ENCODE results near the gene SUSD2. TPM values are rescaled to one million over a fixed set of nuclear protein-coding genes. Genes with fewer than 3 reads are reported as not detected.

The SUSD2 gene
- total RNA-seq, 1 donor from 2014 or later, result 0.79 TPM

- Mint-ChIP-seq H3K4me1 (ENCODE audit: low read depth) (peaks cover 8% of the 10 kb centered on the region), H3K9me3 (ENCODE audit: low read depth) (no peaks in the 10 kb centered on the region), H3K27me3 (peaks cover 13% of the 10 kb centered on the region), H3K27ac (no peak overlapping the region), H3K36me3 (ENCODE audit: insufficient read depth) (peaks cover 3% of the 10 kb centered on the region), H3K4me3 (ENCODE audit: low read depth) (no peak overlapping the region)
- no peak for DNase-seq (ENCODE audit: low spot score, unreplicated experiment)
- TF ChIP-seq CTCF (IDR thresholded peaks at IDR 0.05; ENCODE audit: unreplicated experiment), result no peak
Measured at GRCh38 chr22:24159650-24160049, 21.6 kb upstream of the SUSD2 start.

- Mint-ChIP-seq H3K4me1 (ENCODE audit: low read depth) (peaks cover 6% of the 10 kb centered on the region), H3K36me3 (ENCODE audit: insufficient read depth) (peaks cover 1% of the 10 kb centered on the region), H3K27ac (no peak overlapping the region), H3K9me3 (ENCODE audit: low read depth) (no peaks in the 10 kb centered on the region), H3K4me3 (ENCODE audit: low read depth) (no peak overlapping the region), H3K27me3 (peaks cover 6% of the 10 kb centered on the region)
- TF ChIP-seq CTCF (IDR thresholded peaks at IDR 0.05; ENCODE audit: unreplicated experiment), result no peak
- no peak for DNase-seq (ENCODE audit: low spot score, unreplicated experiment)
Measured at GRCh38 chr22:24160546-24160945, 20.7 kb upstream of the SUSD2 start.

- no peaks in the 10 kb centered on the region for H3K9me3 Mint-ChIP-seq (ENCODE audit: low read depth)
- no peak overlapping the region for H3K27ac Mint-ChIP-seq
- H3K4me1 Mint-ChIP-seq (ENCODE audit: low read depth), result peaks cover 4% of the 10 kb centered on the region
- no peak overlapping the region for H3K4me3 Mint-ChIP-seq (ENCODE audit: low read depth)
- no peaks in the 10 kb centered on the region for H3K36me3 Mint-ChIP-seq (ENCODE audit: insufficient read depth)
- peaks cover 3% of the 10 kb centered on the region for H3K27me3 Mint-ChIP-seq
- DNase-seq (ENCODE audit: low spot score, unreplicated experiment), result no peak
- no peak for TF ChIP-seq CTCF (IDR thresholded peaks at IDR 0.05; ENCODE audit: unreplicated experiment)
Measured at GRCh38 chr22:24161485-24161884, 19.8 kb upstream of the SUSD2 start.

- no peaks in the 10 kb centered on the region for H3K27me3 Mint-ChIP-seq
- no peak overlapping the region for H3K27ac Mint-ChIP-seq
Measured at GRCh38 chr22:24161909-24162308, 19.4 kb upstream of the SUSD2 start.

GRCh38 chr22:24162436-24162835, 18.9 kb upstream of the SUSD2 start:
- H3K4me3 Mint-ChIP-seq (ENCODE audit: low read depth), result no peak overlapping the region
- H3K27me3 Mint-ChIP-seq, result no peaks in the 10 kb centered on the region
- TF ChIP-seq CTCF (IDR thresholded peaks at IDR 0.05; ENCODE audit: unreplicated experiment), result no peak
- peaks cover under 1% of the 10 kb centered on the region for H3K36me3 Mint-ChIP-seq (ENCODE audit: insufficient read depth)
- no peak overlapping the region for H3K27ac Mint-ChIP-seq
- no peak for DNase-seq (ENCODE audit: low spot score, unreplicated experiment)
- H3K4me1 Mint-ChIP-seq (ENCODE audit: low read depth), result no peaks in the 10 kb centered on the region
- no peaks in the 10 kb centered on the region for H3K9me3 Mint-ChIP-seq (ENCODE audit: low read depth)

More at GRCh38 chr22:24161909-24162308, 19.4 kb upstream of the SUSD2 start:
- TF ChIP-seq CTCF (IDR thresholded peaks at IDR 0.05; ENCODE audit: unreplicated experiment), result no peak
- Mint-ChIP-seq H3K9me3 (ENCODE audit: low read depth) (no peaks in the 10 kb centered on the region), H3K4me1 (ENCODE audit: low read depth) (no peaks in the 10 kb centered on the region), H3K36me3 (ENCODE audit: insufficient read depth) (no peaks in the 10 kb centered on the region), H3K4me3 (ENCODE audit: low read depth) (no peak overlapping the region)
- DNase-seq (ENCODE audit: low spot score, unreplicated experiment), result no peak

Measured in progenitor cell of endocrine pancreas (in vitro differentiated cells).